Neural cell (in vitro differentiated cells): ENCODE results near the gene GRIK2.

Source experiments
- CTCF ChIP-seq: fragments of 450-650 bp; IDR thresholded peaks from 2 replicates; pipeline ENCODE4 v1.5.1; 2014; ENCODE audit warnings: antibody characterized with exemption, mild to moderate bottlenecking, moderate library complexity; ENCODE audit not compliant: poor library complexity, severe bottlenecking
- POLR2AphosphoS5 ChIP-seq: IDR thresholded peaks from 2 replicates; pipeline ENCODE4 v1.6.1; 2012
- TAF1 ChIP-seq: IDR thresholded peaks from 2 replicates; pipeline ENCODE4 v1.6.1; 2012; ENCODE audit warnings: low read depth

- TF ChIP-seq CTCF: no peak
- TF ChIP-seq POLR2AphosphoS5: no peak
- no peak for TF ChIP-seq TAF1
Measured at GRCh38 chr6:101784094-101784493, 390.6 kb downstream of the GRIK2 start.
